DOHH2 (cell line): ENCODE data around the gene HSPB8.

Source experiments
- H3F3A ChIP-seq: fragments of 200-600 bp; sonication (generic), shearing (Covaris generic); 2 replicates; pipeline ENCODE4 v1.6.0; 2016; ENCODE audit warnings: antibody characterized with exemption, mild to moderate bottlenecking; ENCODE audit not compliant: control insufficient read depth, insufficient read depth
- H3K27ac ChIP-seq: fragments of 200-600 bp; sonication (generic); 2 replicates; pipeline ENCODE4 v1.5.1; 2014; ENCODE audit warnings: low read depth, mild to moderate bottlenecking, low read length, moderate library complexity
- H3K27me3 ChIP-seq: fragments of 200-600 bp; sonication (generic); 2 replicates; pipeline ENCODE4 v1.6.1; 2014; ENCODE audit warnings: mild to moderate bottlenecking, low read length, mixed read lengths; ENCODE audit not compliant: control insufficient read depth
- H3K36me3 ChIP-seq: fragments of 200-600 bp; sonication (generic); 2 replicates; pipeline ENCODE4 v1.6.1; 2014; ENCODE audit warnings: mild to moderate bottlenecking, low read length, moderate library complexity, mixed read lengths; ENCODE audit not compliant: control insufficient read depth
- H3K4me1 ChIP-seq: fragments of 200-600 bp; sonication (generic); 2 replicates; pipeline ENCODE4 v1.6.1; 2014; ENCODE audit warnings: mild to moderate bottlenecking, low read length, mixed read lengths; ENCODE audit not compliant: control insufficient read depth
- H3K4me2 ChIP-seq: fragments of 200-600 bp; sonication (generic); 2 replicates; pipeline ENCODE4 v1.6.0; 2014; ENCODE audit warnings: mild to moderate bottlenecking, low read length, moderate library complexity
- H3K4me3 ChIP-seq: fragments of 200-600 bp; sonication (generic); 2 replicates; pipeline ENCODE4 v1.5.1; 2014; ENCODE audit warnings: mild to moderate bottlenecking, low read length, mixed read lengths
- H3K79me2 ChIP-seq: fragments of 200-600 bp; sonication (generic); 2 replicates; pipeline ENCODE4 v1.6.1; 2014; ENCODE audit warnings: mild to moderate bottlenecking, low read length, mixed read lengths; ENCODE audit not compliant: control insufficient read depth
- H3K9me2 ChIP-seq: fragments of 200-600 bp; sonication (generic); replicated peaks from 2 replicates; pipeline ENCODE4 v1.6.1; 2014; ENCODE audit warnings: mild to moderate bottlenecking, low read length, mixed read lengths; ENCODE audit not compliant: control insufficient read depth
- H3K9me3 ChIP-seq: fragments of 200-600 bp; sonication (generic); 2 replicates; pipeline ENCODE4 v1.6.1; 2014; ENCODE audit warnings: antibody characterized with exemption, low read length, mixed read lengths; ENCODE audit not compliant: control insufficient read depth, insufficient read depth
- H4K20me1 ChIP-seq: fragments of 200-600 bp; sonication (generic); 2 replicates; pipeline ENCODE4 v1.6.0; 2014; ENCODE audit warnings: low read depth, mild to moderate bottlenecking, antibody characterized with exemption, low read length, moderate library complexity; ENCODE audit not compliant: control insufficient read depth, insufficient read depth
- EZH2phosphoT487 ChIP-seq: fragments of 200-600 bp; sonication (generic); IDR thresholded peaks from 2 replicates; pipeline ENCODE4 v1.6.1; 2017; ENCODE audit warnings: borderline replicate concordance, mild to moderate bottlenecking, antibody characterized with exemption, low read length, moderate library complexity, mixed read lengths
- TF ChIP-seq, protein P1 (sequence below): fragments of 200-600 bp; sonication (generic); IDR thresholded peaks from one replicate; pipeline ENCODE4 v1.5.1; 2014; ENCODE audit warnings: antibody characterized with exemption, mild to moderate bottlenecking, low read depth, low read length; ENCODE audit not compliant: poor library complexity, severe bottlenecking

Gene HSPB8

DNA sequence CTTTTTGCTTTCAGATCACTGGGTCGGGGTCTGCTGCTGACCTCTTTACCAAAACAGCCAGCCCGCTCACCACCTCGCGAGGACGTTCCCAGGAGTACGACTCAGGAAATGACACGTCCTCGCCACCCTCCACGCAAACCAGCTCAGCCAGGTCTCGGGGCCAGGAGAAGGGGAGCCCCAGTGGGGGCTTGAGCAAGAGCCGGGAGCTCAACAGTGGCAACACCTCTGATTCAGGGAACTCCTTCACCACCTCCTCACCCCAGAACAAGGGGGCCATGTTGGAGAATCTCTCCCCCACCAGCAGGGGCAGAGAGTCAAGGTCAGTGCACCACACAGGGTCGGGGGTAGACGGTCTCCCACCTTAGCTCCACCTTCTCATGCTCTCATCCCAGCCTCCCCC, 33.4 kb upstream of the HSPB8 start:
- Histone ChIP-seq H3K36me3 (no peaks in the 10 kb centered on the region), H3K79me2 (no peaks in the 10 kb centered on the region), H3K27ac (no peak overlapping the region), H3K9me2 (no peaks in the 10 kb centered on the region), H3K9me3 (no peaks in the 10 kb centered on the region), H3F3A (no peaks in the 10 kb centered on the region), H4K20me1 (no peaks in the 10 kb centered on the region), H3K4me1 (no peaks in the 10 kb centered on the region), H3K27me3 (no peaks in the 10 kb centered on the region; the same call in 1 of the 2 replicates), H3K4me2 (no peak overlapping the region), H3K4me3 (no peak overlapping the region)
- TF ChIP-seq EZH2phosphoT487 = no peak
- TF ChIP-seq, protein P1, sequence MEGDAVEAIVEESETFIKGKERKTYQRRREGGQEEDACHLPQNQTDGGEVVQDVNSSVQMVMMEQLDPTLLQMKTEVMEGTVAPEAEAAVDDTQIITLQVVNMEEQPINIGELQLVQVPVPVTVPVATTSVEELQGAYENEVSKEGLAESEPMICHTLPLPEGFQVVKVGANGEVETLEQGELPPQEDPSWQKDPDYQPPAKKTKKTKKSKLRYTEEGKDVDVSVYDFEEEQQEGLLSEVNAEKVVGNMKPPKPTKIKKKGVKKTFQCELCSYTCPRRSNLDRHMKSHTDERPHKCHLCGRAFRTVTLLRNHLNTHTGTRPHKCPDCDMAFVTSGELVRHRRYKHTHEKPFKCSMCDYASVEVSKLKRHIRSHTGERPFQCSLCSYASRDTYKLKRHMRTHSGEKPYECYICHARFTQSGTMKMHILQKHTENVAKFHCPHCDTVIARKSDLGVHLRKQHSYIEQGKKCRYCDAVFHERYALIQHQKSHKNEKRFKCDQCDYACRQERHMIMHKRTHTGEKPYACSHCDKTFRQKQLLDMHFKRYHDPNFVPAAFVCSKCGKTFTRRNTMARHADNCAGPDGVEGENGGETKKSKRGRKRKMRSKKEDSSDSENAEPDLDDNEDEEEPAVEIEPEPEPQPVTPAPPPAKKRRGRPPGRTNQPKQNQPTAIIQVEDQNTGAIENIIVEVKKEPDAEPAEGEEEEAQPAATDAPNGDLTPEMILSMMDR = no peak

- H3K4me2 ChIP-seq = no peak overlapping the region
- no peak overlapping the region for H3K27ac ChIP-seq
These were observed 30.8 kb upstream of the HSPB8 start for GRCh38 chr12:119147847-119148448.

DNA sequence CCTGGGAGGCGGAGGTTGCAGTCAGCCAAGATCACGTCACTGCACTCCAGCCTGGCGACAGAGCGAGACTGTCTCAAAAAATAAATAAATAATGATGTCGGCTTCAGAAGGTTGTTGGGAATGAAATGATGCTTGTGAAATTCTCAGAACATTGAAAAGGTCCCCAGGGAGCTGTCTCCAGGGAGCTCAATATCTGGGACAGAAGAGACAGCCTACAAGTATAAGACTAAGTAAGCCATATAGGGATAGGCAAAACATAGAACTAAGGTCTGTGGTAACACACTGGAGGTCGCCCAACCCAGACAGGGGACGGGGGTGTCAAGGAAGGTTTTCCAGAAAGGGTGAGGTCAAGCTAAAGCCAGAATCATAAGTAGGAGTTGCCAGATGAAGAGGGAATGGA, 29.5 kb upstream of the HSPB8 start:
- Histone ChIP-seq H3K4me3 (no peak overlapping the region), H4K20me1 (no peaks in the 10 kb centered on the region), H3K4me2 (no peak overlapping the region), H3K9me2 (no peaks in the 10 kb centered on the region), H3K9me3 (no peaks in the 10 kb centered on the region), H3F3A (no peaks in the 10 kb centered on the region), H3K27me3 (no peaks in the 10 kb centered on the region; the same call in 1 of the 2 replicates), H3K4me1 (no peaks in the 10 kb centered on the region), H3K27ac (no peak overlapping the region), H3K36me3 (no peaks in the 10 kb centered on the region), H3K79me2 (no peaks in the 10 kb centered on the region)
- TF ChIP-seq, protein P1 = no peak
- TF ChIP-seq EZH2phosphoT487 = no peak

More at GRCh38 chr12:119147847-119148448, 30.8 kb upstream of the HSPB8 start:
- Histone ChIP-seq H3K79me2 (no peaks in the 10 kb centered on the region), H3K4me1 (no peaks in the 10 kb centered on the region), H3K9me3 (no peaks in the 10 kb centered on the region), H3F3A (no peaks in the 10 kb centered on the region), H3K36me3 (no peaks in the 10 kb centered on the region), H4K20me1 (no peaks in the 10 kb centered on the region), H3K4me3 (no peak overlapping the region), H3K27me3 (no peaks in the 10 kb centered on the region; the same call in 1 of the 2 replicates), H3K9me2 (no peaks in the 10 kb centered on the region)
- TF ChIP-seq EZH2phosphoT487 = no peak
- TF ChIP-seq, protein P1 = no peak
